GM23338 (cell line): Measurements from ENCODE around the gene ANKRD60. TPM values are rescaled to one million over a fixed set of nuclear protein-coding genes. Genes with fewer than 3 reads are reported as not detected.

Experiments used
- ATAC-seq: fragments of 200-7000 bp; cut with Tn5 transposase; 3 replicates; pipeline ENCODE4 v1.9.1; 2020
- DNase-seq: peaks from one replicate; pipeline ENCODE4 v3.0.0-alpha.2; 2015; ENCODE audit warnings: low spot score
- H2AFZ ChIP-seq: fragments of 200-600 bp; sonication (generic); 2 replicates; pipeline ENCODE4 v1.8.0; 2016; ENCODE audit warnings: antibody characterized with exemption, mild to moderate bottlenecking, moderate library complexity
- H3F3A ChIP-seq: fragments of 200-600 bp; sonication (generic); replicated peaks from 2 replicates; pipeline ENCODE4 v1.8.0; 2017; ENCODE audit warnings: antibody characterized with exemption, mixed run types, low read depth
- H3K27ac ChIP-seq: fragments of 200-600 bp; sonication (generic); 2 replicates; pipeline ENCODE4 v1.6.1; 2016; ENCODE audit warnings: low read depth
- H3K27me3 ChIP-seq: fragments of 200-600 bp; sonication (generic); 2 replicates; pipeline ENCODE4 v1.8.0; 2016; ENCODE audit warnings: mild to moderate bottlenecking, mixed run types, moderate library complexity; ENCODE audit not compliant: insufficient read depth
- H3K36me3 ChIP-seq: fragments of 200-600 bp; sonication (generic); 2 replicates; pipeline ENCODE4 v1.8.0; 2016; ENCODE audit warnings: mild to moderate bottlenecking; ENCODE audit not compliant: insufficient read depth
- H3K4me1 ChIP-seq: fragments of 200-600 bp; sonication (generic); 2 replicates; pipeline ENCODE4 v1.8.0; 2016; ENCODE audit warnings: mild to moderate bottlenecking, moderate library complexity; ENCODE audit not compliant: insufficient read depth
- H3K4me2 ChIP-seq: fragments of 200-600 bp; sonication (generic); 2 replicates; pipeline ENCODE4 v1.7.1; 2017; ENCODE audit warnings: mixed run types
- H3K4me3 ChIP-seq: fragments of 200-600 bp; sonication (generic); 2 replicates; pipeline ENCODE4 v1.6.1; 2016; ENCODE audit warnings: mixed run types
- H3K79me2 ChIP-seq: fragments of 200-600 bp; sonication (generic); replicated peaks from 2 replicates; pipeline ENCODE4 v1.8.0; 2017; ENCODE audit warnings: mild to moderate bottlenecking; ENCODE audit not compliant: insufficient read depth
- H3K9me2 ChIP-seq: fragments of 200-600 bp; sonication (generic); 2 replicates; pipeline ENCODE4 v1.8.0; 2017; ENCODE audit not compliant: insufficient read depth
- H4K20me1 ChIP-seq: fragments of 200-600 bp; sonication (generic); replicated peaks from 2 replicates; pipeline ENCODE4 v1.8.0; 2017; ENCODE audit warnings: mild to moderate bottlenecking; ENCODE audit not compliant: insufficient read depth
- H3K27ac Mint-ChIP-seq: 2 replicates; pipeline ENCODE4 v1.8.0; 2020; ENCODE audit warnings: inconsistent platforms, mild to moderate bottlenecking, moderate library complexity, mixed read lengths
- H3K27me3 Mint-ChIP-seq: 3 replicates; pipeline ENCODE4 v1.8.0; 2022; ENCODE audit warnings: low read depth, mild to moderate bottlenecking, moderate library complexity, mixed read lengths, inconsistent platforms; ENCODE audit not compliant: insufficient read depth, poor library complexity
- H3K36me3 Mint-ChIP-seq: 3 replicates; pipeline ENCODE4 v1.8.0; 2021; ENCODE audit warnings: low read depth, mild to moderate bottlenecking, inconsistent platforms, moderate library complexity, mixed read lengths
- H3K4me1 Mint-ChIP-seq: 3 replicates; pipeline ENCODE4 v1.8.0; 2020; ENCODE audit warnings: mild to moderate bottlenecking, inconsistent platforms, mixed read lengths
- H3K4me3 Mint-ChIP-seq: 3 replicates; pipeline ENCODE4 v1.8.0; 2021; ENCODE audit warnings: moderate library complexity, mild to moderate bottlenecking, inconsistent platforms, mixed read lengths
- H3K9me3 Mint-ChIP-seq: 3 replicates; pipeline ENCODE4 v1.8.0; 2020; ENCODE audit warnings: moderate library complexity, mild to moderate bottlenecking, inconsistent platforms, mixed read lengths
- CTCF ChIP-seq, 2 experiments: fragments of 200-600 bp in 1 of 2; sonication (generic) in 1 of 2; conservative IDR thresholded peaks; 2 replicates each; pipeline versions ENCODE4 v1.5.1 to v1.6.1; 2016 to 2017; ENCODE audit warnings: antibody characterized with exemption in 2 of 2, low read depth in 2 of 2, mild to moderate bottlenecking in 2 of 2, moderate library complexity in 1 of 2
- ETS1 ChIP-seq: IDR thresholded peaks from 2 replicates; pipeline ENCODE4 v1.6.1; 2016; ENCODE audit warnings: antibody characterized with exemption
- EZH2phosphoT487 ChIP-seq: fragments of 200-600 bp; sonication (generic); IDR thresholded peaks from one replicate; pipeline ENCODE4 v1.8.1; 2018; ENCODE audit warnings: antibody characterized with exemption; ENCODE audit not compliant: unreplicated experiment
- NANOG ChIP-seq: IDR thresholded peaks from 2 replicates; pipeline ENCODE4 v1.6.1; 2016; ENCODE audit warnings: antibody characterized with exemption, borderline replicate concordance
- POLR2AphosphoS5 ChIP-seq: IDR thresholded peaks from 2 replicates; pipeline ENCODE4 v1.6.1; 2016; ENCODE audit warnings: antibody characterized with exemption, low read depth
- REST ChIP-seq: IDR thresholded peaks from one replicate; pipeline ENCODE4 v1.6.1; 2018; ENCODE audit warnings: antibody characterized with exemption; ENCODE audit not compliant: unreplicated experiment
- ZNF114 ChIP-seq: fragments of 250-450 bp; sonication (Bioruptor Pico); IDR thresholded peaks from 2 replicates; pipeline ENCODE4 v1.5.0; 2020; ENCODE audit warnings: mild to moderate bottlenecking, moderate library complexity
- ZNF331 ChIP-seq: fragments of 250-450 bp; sonication (Bioruptor Pico); IDR thresholded peaks from 2 replicates; pipeline ENCODE4 v1.5.0; 2020; ENCODE audit warnings: low read depth, mild to moderate bottlenecking, moderate library complexity
- polyA plus RNA-seq: library from polyadenylated mRNA; unstranded; fragments of >200 nt; fragmentation: Nextera tagmentation; extraction: Ambion mirVana; gene quantifications from 2 replicates; pipeline ENCODE4 v1.2.1, GENCODE V29; 2016
- total RNA-seq: library from RNA; depleted of rRNA; stranded (reverse); fragments of >200 nt; shearing (Covaris generic); gene quantifications from 2 replicates; pipeline ENCODE4 v1.2.3, GENCODE V29; 2014

ANKRD60 gene
- total and polyA plus RNA-seq, 2 experiments from 2014 or later = not detected

GRCh38 chr20:58274384-58274783 lies 45.9 kb upstream of the ANKRD60 start:
- peaks cover 17% of the 10 kb centered on the region for H3K36me3 Mint-ChIP-seq
- no peaks in the 10 kb centered on the region for H3K27me3 Mint-ChIP-seq
- peaks cover under 1% of the 10 kb centered on the region; the same call in 2 of the 3 replicates for H3K4me1 Mint-ChIP-seq
- Histone ChIP-seq H3F3A (no peaks in the 10 kb centered on the region), H3K36me3 (no peaks in the 10 kb centered on the region; the same call in 1 of the 2 replicates), H3K79me2 (peaks cover 8% of the 10 kb centered on the region; the same call in 1 of the 2 replicates), H3K27ac (no peak overlapping the region), H3K9me2 (no peaks in the 10 kb centered on the region), H3K27me3 (no peaks in the 10 kb centered on the region), H4K20me1 (no peaks in the 10 kb centered on the region), H3K4me2 (no peak overlapping the region), H3K4me3 (no peak overlapping the region), H3K4me1 (no peaks in the 10 kb centered on the region), H2AFZ (no peak overlapping the region)
- H3K27ac Mint-ChIP-seq = no peak overlapping the region
- H3K9me3 Mint-ChIP-seq = no peaks in the 10 kb centered on the region
- H3K4me3 Mint-ChIP-seq = no peak overlapping the region
- TF ChIP-seq EZH2phosphoT487 = no peak
- TF ChIP-seq ETS1 = no peak
- TF ChIP-seq CTCF (conservative IDR thresholded peaks at IDR 0.05; ENCODE audit: low read depth in 2 of 2) = no peak
- no peak for TF ChIP-seq REST
- TF ChIP-seq ZNF114 (CRISPR knock-in tag) = no peak
- TF ChIP-seq NANOG = no peak
- TF ChIP-seq POLR2AphosphoS5 = no peak
- ATAC-seq (no peak), DNase-seq (no peak)

- H3K9me3 Mint-ChIP-seq = no peaks in the 10 kb centered on the region
- Histone ChIP-seq H3F3A (no peaks in the 10 kb centered on the region), H3K4me3 (no peak overlapping the region), H3K4me2 (no peak overlapping the region), H3K27ac (no peak overlapping the region), H3K9me2 (no peaks in the 10 kb centered on the region), H3K36me3 (no peaks in the 10 kb centered on the region; the same call in 1 of the 2 replicates), H3K4me1 (no peaks in the 10 kb centered on the region), H4K20me1 (peaks cover 4% of the 10 kb centered on the region; the same call in 1 of the 2 replicates), H3K79me2 (peaks cover 8% of the 10 kb centered on the region; the same call in 1 of the 2 replicates), H2AFZ (no peak overlapping the region), H3K27me3 (no peaks in the 10 kb centered on the region)
- peaks cover 12% of the 10 kb centered on the region for H3K4me1 Mint-ChIP-seq
- TF ChIP-seq ETS1 (no peak), REST (no peak), ZNF331 (CRISPR knock-in tag) (no peak)
- no peak for ATAC-seq
- H3K36me3 Mint-ChIP-seq = peaks cover 26% of the 10 kb centered on the region
- DNase-seq = no peak
- no peak overlapping the region for H3K27ac Mint-ChIP-seq
- no peak overlapping the region for H3K4me3 Mint-ChIP-seq
- no peaks in the 10 kb centered on the region for H3K27me3 Mint-ChIP-seq
Observed at GRCh38 chr20:58271606-58272351, 43.3 kb upstream of the ANKRD60 start.
